Suprapubic skin (tissue), 3 donors: ENCODE results near the gene MIER1.

Source experiments
- POLR2A ChIP-seq, 2 donors: fragments of 450-650 bp; IDR thresholded peaks; one replicate each; pipeline ENCODE4 v1.6.1; 2017; ENCODE audit warnings: antibody characterized with exemption in 2 of 2, mild to moderate bottlenecking in 2 of 2, moderate library complexity in 2 of 2
- TF ChIP-seq, protein P1 (sequence below), 2 donors: fragments of 200-600 bp in 1 of 2; fragments of 450-650 bp in 1 of 2; sonication (generic) in 1 of 2; IDR thresholded peaks; one replicate each; pipeline ENCODE4 v1.5.1; 2016 to 2019; ENCODE audit warnings: antibody characterized with exemption in 2 of 2, mild to moderate bottlenecking in 1 of 2, moderate library complexity in 1 of 2

DNA sequence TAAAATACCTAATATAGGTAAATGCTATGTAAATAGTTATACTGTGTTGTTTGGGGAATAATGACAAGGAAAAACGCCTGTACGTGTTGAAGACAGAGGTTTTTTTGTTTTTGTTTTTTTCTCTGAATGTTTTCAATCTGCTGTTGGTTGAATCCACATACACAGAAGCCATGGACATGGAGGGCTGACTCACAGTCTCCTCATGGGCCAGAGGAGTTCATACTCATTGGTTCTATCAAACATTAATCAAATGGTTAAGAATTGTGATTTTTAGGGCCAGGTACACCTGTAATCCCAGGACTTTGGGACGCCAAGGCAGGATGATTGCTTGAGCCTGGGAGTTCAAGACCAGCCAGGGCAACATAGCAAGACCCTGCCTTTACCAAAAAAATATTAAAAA, 20.5 kb downstream of the MIER1 start:
- TF ChIP-seq, protein P1, sequence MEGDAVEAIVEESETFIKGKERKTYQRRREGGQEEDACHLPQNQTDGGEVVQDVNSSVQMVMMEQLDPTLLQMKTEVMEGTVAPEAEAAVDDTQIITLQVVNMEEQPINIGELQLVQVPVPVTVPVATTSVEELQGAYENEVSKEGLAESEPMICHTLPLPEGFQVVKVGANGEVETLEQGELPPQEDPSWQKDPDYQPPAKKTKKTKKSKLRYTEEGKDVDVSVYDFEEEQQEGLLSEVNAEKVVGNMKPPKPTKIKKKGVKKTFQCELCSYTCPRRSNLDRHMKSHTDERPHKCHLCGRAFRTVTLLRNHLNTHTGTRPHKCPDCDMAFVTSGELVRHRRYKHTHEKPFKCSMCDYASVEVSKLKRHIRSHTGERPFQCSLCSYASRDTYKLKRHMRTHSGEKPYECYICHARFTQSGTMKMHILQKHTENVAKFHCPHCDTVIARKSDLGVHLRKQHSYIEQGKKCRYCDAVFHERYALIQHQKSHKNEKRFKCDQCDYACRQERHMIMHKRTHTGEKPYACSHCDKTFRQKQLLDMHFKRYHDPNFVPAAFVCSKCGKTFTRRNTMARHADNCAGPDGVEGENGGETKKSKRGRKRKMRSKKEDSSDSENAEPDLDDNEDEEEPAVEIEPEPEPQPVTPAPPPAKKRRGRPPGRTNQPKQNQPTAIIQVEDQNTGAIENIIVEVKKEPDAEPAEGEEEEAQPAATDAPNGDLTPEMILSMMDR (IDR thresholded peaks at IDR 0.05): no peak
- TF ChIP-seq POLR2A (IDR thresholded peaks at IDR 0.05): no peak
